Measurements from ENCODE around the gene CHRM3.

DNA sequence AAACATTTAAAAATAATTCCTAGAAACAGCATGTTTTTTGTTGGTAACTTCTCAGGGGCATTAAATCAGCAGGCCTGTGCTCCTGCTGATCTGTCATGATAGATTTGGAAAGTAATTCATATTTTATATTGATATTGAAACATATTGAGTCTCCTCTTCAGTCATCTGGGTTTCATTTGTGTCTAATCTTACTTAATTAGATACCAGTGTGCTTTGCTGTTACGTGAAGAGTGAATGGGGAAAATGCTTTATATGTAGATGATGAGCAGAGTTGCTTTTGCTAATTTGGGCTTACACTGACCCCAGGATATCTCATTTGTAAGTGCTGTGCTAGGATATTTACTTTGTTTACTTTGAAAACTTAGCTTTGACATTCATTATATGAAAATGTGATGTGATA, 45.9 kb downstream of the CHRM3 start:
- TF ChIP-seq, protein P1, sequence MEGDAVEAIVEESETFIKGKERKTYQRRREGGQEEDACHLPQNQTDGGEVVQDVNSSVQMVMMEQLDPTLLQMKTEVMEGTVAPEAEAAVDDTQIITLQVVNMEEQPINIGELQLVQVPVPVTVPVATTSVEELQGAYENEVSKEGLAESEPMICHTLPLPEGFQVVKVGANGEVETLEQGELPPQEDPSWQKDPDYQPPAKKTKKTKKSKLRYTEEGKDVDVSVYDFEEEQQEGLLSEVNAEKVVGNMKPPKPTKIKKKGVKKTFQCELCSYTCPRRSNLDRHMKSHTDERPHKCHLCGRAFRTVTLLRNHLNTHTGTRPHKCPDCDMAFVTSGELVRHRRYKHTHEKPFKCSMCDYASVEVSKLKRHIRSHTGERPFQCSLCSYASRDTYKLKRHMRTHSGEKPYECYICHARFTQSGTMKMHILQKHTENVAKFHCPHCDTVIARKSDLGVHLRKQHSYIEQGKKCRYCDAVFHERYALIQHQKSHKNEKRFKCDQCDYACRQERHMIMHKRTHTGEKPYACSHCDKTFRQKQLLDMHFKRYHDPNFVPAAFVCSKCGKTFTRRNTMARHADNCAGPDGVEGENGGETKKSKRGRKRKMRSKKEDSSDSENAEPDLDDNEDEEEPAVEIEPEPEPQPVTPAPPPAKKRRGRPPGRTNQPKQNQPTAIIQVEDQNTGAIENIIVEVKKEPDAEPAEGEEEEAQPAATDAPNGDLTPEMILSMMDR (IDR thresholded peaks at IDR 0.05; ENCODE audit: insufficient read depth, low read depth, low read length), result no peak
- TF ChIP-seq EZH2 (IDR thresholded peaks at IDR 0.05; ENCODE audit: insufficient read depth, low read length), result no peak

Measured in astrocyte (in vitro differentiated cells and primary cell).